ENCODE measurements around the gene ZNF316. TPM values are rescaled to one million over a fixed set of nuclear protein-coding genes. Genes with fewer than 3 reads are reported as not detected.
"Not testable (repeated sequence)": the region's sequence is repeated elsewhere in the genome, so short reads cannot be mapped to it uniquely, and the experiment has no call there.

Gene ZNF316
- total RNA-seq, 2 donors from 2014 or later, result 23.5 to 24.6 TPM

- Mint-ChIP-seq H3K4me3 (no peak overlapping the region), H3K27me3 (ENCODE audit: low read depth) (no peaks in the 10 kb centered on the region), H3K4me1 (ENCODE audit: low read depth) (peaks cover 9% of the 10 kb centered on the region), H3K9me3 (no peaks in the 10 kb centered on the region), H3K27ac (no peak overlapping the region), H3K36me3 (ENCODE audit: insufficient read depth in 2 of 2) (peaks cover 2 to 4% of the 10 kb centered on the region in 2 donors)
- no peak for DNase-seq
- ATAC-seq (replicated peaks in 1 of 2), result no peak
Measured at GRCh38 chr7:6630007-6630849, 6.9 kb upstream of the ZNF316 start.

GRCh38 chr7:6631605-6632004, 5.5 kb upstream of the ZNF316 start:
- peaks cover 9% of the 10 kb centered on the region for H3K4me1 Mint-ChIP-seq (ENCODE audit: low read depth)
- ATAC-seq (replicated peaks in 1 of 2) (peak; percentile 60 to 63), DNase-seq (no peak)
- H3K9me3 Mint-ChIP-seq, result no peaks in the 10 kb centered on the region
- peaks cover 2 to 9% of the 10 kb centered on the region in 2 donors for H3K36me3 Mint-ChIP-seq (ENCODE audit: insufficient read depth in 2 of 2)
- no peaks in the 10 kb centered on the region for H3K27me3 Mint-ChIP-seq (ENCODE audit: low read depth)
- H3K4me3 Mint-ChIP-seq, result no peak overlapping the region
- no peak overlapping the region for H3K27ac Mint-ChIP-seq

GRCh38 chr7:6634021-6634420, 3.1 kb upstream of the ZNF316 start:
- peaks cover 2 to 9% of the 10 kb centered on the region in 2 donors for H3K36me3 Mint-ChIP-seq (ENCODE audit: insufficient read depth in 2 of 2)
- no peak overlapping the region for H3K27ac Mint-ChIP-seq
- peaks cover 22% of the 10 kb centered on the region for H3K4me1 Mint-ChIP-seq (ENCODE audit: low read depth)
- no peak for ATAC-seq (replicated peaks in 1 of 2)
- H3K4me3 Mint-ChIP-seq, result no peak overlapping the region
- no peak for DNase-seq
- H3K9me3 Mint-ChIP-seq, result no peaks in the 10 kb centered on the region
- no peaks in the 10 kb centered on the region for H3K27me3 Mint-ChIP-seq (ENCODE audit: low read depth)

- not testable (repeated sequence) for H3K9me3 Mint-ChIP-seq; H3K4me3 Mint-ChIP-seq; ATAC-seq (replicated peaks in 1 of 2); DNase-seq; H3K27ac Mint-ChIP-seq; H3K27me3 Mint-ChIP-seq (ENCODE audit: low read depth)
- peaks cover 31% of the 10 kb centered on the region for H3K4me1 Mint-ChIP-seq (ENCODE audit: low read depth)
- peaks cover 4 to 16% of the 10 kb centered on the region in 2 donors for H3K36me3 Mint-ChIP-seq (ENCODE audit: insufficient read depth in 2 of 2)
Measured at GRCh38 chr7:6634971-6635370, 2.1 kb upstream of the ZNF316 start.

- H3K4me1 Mint-ChIP-seq (ENCODE audit: low read depth), result peaks cover 26% of the 10 kb centered on the region
Measured at GRCh38 chr7:6637544-6638229, 569 bp downstream of the ZNF316 start.

GRCh38 chr7:6639032-6639431, 1.9 kb downstream of the ZNF316 start:
- Mint-ChIP-seq H3K4me1 (ENCODE audit: low read depth) (peaks cover 26% of the 10 kb centered on the region), H3K4me3 (peak overlapping the region; percentile 91 to 93), H3K27me3 (ENCODE audit: low read depth) (no peaks in the 10 kb centered on the region), H3K36me3 (ENCODE audit: insufficient read depth in 2 of 2) (peaks cover 8 to 19% of the 10 kb centered on the region in 2 donors), H3K9me3 (peaks cover 0 to 2% of the 10 kb centered on the region in 2 donors), H3K27ac (peak overlapping the region; percentile 72)
- ATAC-seq (replicated peaks in 1 of 2) (no peak), DNase-seq (no peak)

More at GRCh38 chr7:6637544-6638229, 569 bp downstream of the ZNF316 start:
- ATAC-seq (replicated peaks in 1 of 2) (peak; percentile 87), DNase-seq (peak; percentile 78 to 81)
- peaks cover 9 to 21% of the 10 kb centered on the region in 2 donors for H3K36me3 Mint-ChIP-seq (ENCODE audit: insufficient read depth in 2 of 2)
- no peaks in the 10 kb centered on the region for H3K27me3 Mint-ChIP-seq (ENCODE audit: low read depth)
- peak overlapping the region; percentile 91 to 93 for H3K4me3 Mint-ChIP-seq
- H3K27ac Mint-ChIP-seq, result peak overlapping the region; percentile 65
- peaks cover 0 to 2% of the 10 kb centered on the region in 2 donors for H3K9me3 Mint-ChIP-seq

- no peak for ATAC-seq (replicated peaks in 1 of 2)
- Mint-ChIP-seq H3K9me3 (peaks cover 0 to 2% of the 10 kb centered on the region in 2 donors), H3K4me1 (ENCODE audit: low read depth) (peaks cover 26% of the 10 kb centered on the region), H3K36me3 (ENCODE audit: insufficient read depth in 2 of 2) (peaks cover 7 to 19% of the 10 kb centered on the region in 2 donors), H3K27ac (peak overlapping the region; percentile 74), H3K4me3 (peak overlapping the region in 1 of 2 donors; percentile 32), H3K27me3 (ENCODE audit: low read depth) (no peaks in the 10 kb centered on the region)
- no peak for DNase-seq
Measured at GRCh38 chr7:6639627-6640026, 2.5 kb downstream of the ZNF316 start.

- Mint-ChIP-seq H3K27ac (peak overlapping the region; percentile 74), H3K27me3 (ENCODE audit: low read depth) (no peaks in the 10 kb centered on the region), H3K36me3 (ENCODE audit: insufficient read depth in 2 of 2) (peaks cover 7 to 19% of the 10 kb centered on the region in 2 donors), H3K4me3 (peak overlapping the region in 1 of 2 donors; percentile 32), H3K4me1 (ENCODE audit: low read depth) (peaks cover 26% of the 10 kb centered on the region), H3K9me3 (peaks cover 0 to 2% of the 10 kb centered on the region in 2 donors)
- no peak for DNase-seq
- no peak for ATAC-seq (replicated peaks in 1 of 2)
Measured at GRCh38 chr7:6640246-6640721, 3.2 kb downstream of the ZNF316 start.

- Mint-ChIP-seq H3K4me3 (no peak overlapping the region), H3K27me3 (ENCODE audit: low read depth) (no peaks in the 10 kb centered on the region), H3K36me3 (ENCODE audit: insufficient read depth in 2 of 2) (peaks cover 7 to 17% of the 10 kb centered on the region in 2 donors), H3K9me3 (peaks cover 0 to 2% of the 10 kb centered on the region in 2 donors), H3K27ac (no peak overlapping the region), H3K4me1 (ENCODE audit: low read depth) (peaks cover 26% of the 10 kb centered on the region)
- ATAC-seq (replicated peaks in 1 of 2) (no peak), DNase-seq (no peak)
Measured at GRCh38 chr7:6641305-6642035, 4.4 kb downstream of the ZNF316 start.

GRCh38 chr7:6642239-6642839, 5.2 kb downstream of the ZNF316 start:
- no peak overlapping the region for H3K4me3 Mint-ChIP-seq
- peaks cover 7 to 15% of the 10 kb centered on the region in 2 donors for H3K36me3 Mint-ChIP-seq (ENCODE audit: insufficient read depth in 2 of 2)
- H3K4me1 Mint-ChIP-seq (ENCODE audit: low read depth), result peaks cover 26% of the 10 kb centered on the region
- no peak overlapping the region for H3K27ac Mint-ChIP-seq
- ATAC-seq (replicated peaks in 1 of 2), result no peak
- DNase-seq, result no peak
- H3K9me3 Mint-ChIP-seq, result peaks cover 0 to 2% of the 10 kb centered on the region in 2 donors
- H3K27me3 Mint-ChIP-seq (ENCODE audit: low read depth), result no peaks in the 10 kb centered on the region

GRCh38 chr7:6642861-6643640, 5.9 kb downstream of the ZNF316 start:
- Mint-ChIP-seq H3K27ac (no peak overlapping the region), H3K4me1 (ENCODE audit: low read depth) (peaks cover 22% of the 10 kb centered on the region), H3K27me3 (ENCODE audit: low read depth) (no peaks in the 10 kb centered on the region), H3K4me3 (no peak overlapping the region), H3K9me3 (peaks cover 0 to 2% of the 10 kb centered on the region in 2 donors), H3K36me3 (ENCODE audit: insufficient read depth in 2 of 2) (peaks cover 7 to 18% of the 10 kb centered on the region in 2 donors)
- DNase-seq (no peak), ATAC-seq (replicated peaks in 1 of 2) (no peak)
